HG03571 (cell line): ENCODE measurements around the gene ZNF729.
"Not testable (repeated sequence)": the region's sequence is repeated elsewhere in the genome, so short reads cannot be mapped to it uniquely, and the experiment has no call there.

ENCODE experiments used
- ATAC-seq: cut with Tn5 transposase; IDR thresholded peaks from one replicate; pipeline ENCODE4 v1.9.1; 2021; ENCODE audit not compliant: unreplicated experiment

Gene ZNF729

GRCh38 chr19:22286151-22286810, at the start of gene ZNF729:
TSS of gene ZNF729 (plus strand) at chr19:22286441. CDS start at chr19:22286526, 85 bp downstream.
- no peak for ATAC-seq

GRCh38 chr19:22256856-22257255, 29.4 kb upstream of the ZNF729 start:
- ATAC-seq, result no peak

GRCh38 chr19:22257381-22257780, 28.9 kb upstream of the ZNF729 start:
- ATAC-seq, result no peak

GRCh38 chr19:22257916-22258315, 28.3 kb upstream of the ZNF729 start:
- no peak for ATAC-seq

- ATAC-seq, result no peak
Measured at GRCh38 chr19:22260499-22260898, 25.7 kb upstream of the ZNF729 start.

GRCh38 chr19:22261596-22261995, 24.6 kb upstream of the ZNF729 start:
- ATAC-seq, result no peak

- ATAC-seq, result no peak
Measured at GRCh38 chr19:22263121-22263520, 23.1 kb upstream of the ZNF729 start.

GRCh38 chr19:22321554-22321953, 35.3 kb downstream of the ZNF729 start:
- not testable (repeated sequence) for ATAC-seq

- ATAC-seq, result no peak
Measured at GRCh38 chr19:22326219-22326618, 40.0 kb downstream of the ZNF729 start.

- ATAC-seq, result no peak
Measured at GRCh38 chr19:22327321-22327720, 41.1 kb downstream of the ZNF729 start.

GRCh38 chr19:22331521-22331920, 45.3 kb downstream of the ZNF729 start:
- no peak for ATAC-seq

GRCh38 chr19:22332924-22333323, 46.7 kb downstream of the ZNF729 start:
- no peak for ATAC-seq

GRCh38 chr19:22335716-22336115, 49.5 kb downstream of the ZNF729 start:
- no peak for ATAC-seq

GRCh38 chr19:22354665-22355064, 68.4 kb downstream of the ZNF729 start:
- no peak for ATAC-seq
